ENCODE results near the gene CNTNAP5. TPM values are rescaled to one million over a fixed set of nuclear protein-coding genes. Genes with fewer than 3 reads are reported as not detected.
A peak's percentile ranks its signal among the peaks of the same experiment; 100 is the strongest.

CNTNAP5 gene
- total and polyA plus RNA-seq, 2 donors from 2014 or later = 0.50 TPM; not detected in 1

DNA sequence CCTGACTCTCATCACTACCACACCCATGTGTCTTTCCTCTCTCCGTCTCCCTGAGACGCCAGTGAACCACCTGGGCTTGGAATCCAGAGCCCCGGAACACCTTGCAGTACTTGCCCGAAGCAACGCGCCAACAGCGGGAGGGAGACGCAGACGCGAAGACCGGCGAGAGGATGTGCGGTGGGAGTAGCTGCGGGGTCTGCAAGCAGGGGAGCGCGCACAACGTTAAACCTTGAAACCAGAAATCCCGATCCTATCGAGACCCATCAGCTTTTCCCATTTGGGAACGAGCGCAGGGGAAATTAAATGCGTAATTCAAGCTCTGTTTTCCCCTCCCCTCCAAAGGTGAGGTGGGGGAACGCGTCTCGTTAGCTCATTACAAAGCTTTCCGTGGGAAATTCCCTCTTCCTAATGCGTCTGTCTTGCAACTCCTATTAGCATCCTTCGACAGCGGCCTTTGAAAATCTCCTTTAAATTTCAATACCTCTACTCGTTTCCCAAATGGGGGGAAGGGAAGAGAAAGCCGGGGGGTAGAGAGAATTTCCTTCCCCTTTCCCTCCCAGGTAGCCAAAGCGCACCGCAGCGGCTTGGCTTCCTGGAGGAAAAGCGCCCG lies 421 bp upstream of the CNTNAP5 start:
- peak in 4 of 5 donors; percentile 5 to 63 (median 30) for DNase-seq
- no peaks in the 10 kb centered on the region for H3K4me1 ChIP-seq (ENCODE audit: control insufficient read depth in 2 of 3, insufficient read depth in 2 of 3, low read depth in 1 of 3, low read length in 3 of 3)
- intact Hi-C loops (cut with DNase I) = no loop called here
- no peak for FAIRE-seq
- H3K9ac ChIP-seq (ENCODE audit: low read length in 3 of 3) = no peak overlapping the region
- peaks cover 11% of the 10 kb centered on the region for H3K27me3 ChIP-seq (ENCODE audit: control insufficient read depth, insufficient read depth, low read length)
- H3K4me3 ChIP-seq (ENCODE audit: low read length in 3 of 3) = peak overlapping the region in 2 of 3 donors; percentile 18 to 32
- TF ChIP-seq, protein P1, sequence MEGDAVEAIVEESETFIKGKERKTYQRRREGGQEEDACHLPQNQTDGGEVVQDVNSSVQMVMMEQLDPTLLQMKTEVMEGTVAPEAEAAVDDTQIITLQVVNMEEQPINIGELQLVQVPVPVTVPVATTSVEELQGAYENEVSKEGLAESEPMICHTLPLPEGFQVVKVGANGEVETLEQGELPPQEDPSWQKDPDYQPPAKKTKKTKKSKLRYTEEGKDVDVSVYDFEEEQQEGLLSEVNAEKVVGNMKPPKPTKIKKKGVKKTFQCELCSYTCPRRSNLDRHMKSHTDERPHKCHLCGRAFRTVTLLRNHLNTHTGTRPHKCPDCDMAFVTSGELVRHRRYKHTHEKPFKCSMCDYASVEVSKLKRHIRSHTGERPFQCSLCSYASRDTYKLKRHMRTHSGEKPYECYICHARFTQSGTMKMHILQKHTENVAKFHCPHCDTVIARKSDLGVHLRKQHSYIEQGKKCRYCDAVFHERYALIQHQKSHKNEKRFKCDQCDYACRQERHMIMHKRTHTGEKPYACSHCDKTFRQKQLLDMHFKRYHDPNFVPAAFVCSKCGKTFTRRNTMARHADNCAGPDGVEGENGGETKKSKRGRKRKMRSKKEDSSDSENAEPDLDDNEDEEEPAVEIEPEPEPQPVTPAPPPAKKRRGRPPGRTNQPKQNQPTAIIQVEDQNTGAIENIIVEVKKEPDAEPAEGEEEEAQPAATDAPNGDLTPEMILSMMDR (IDR thresholded peaks at IDR 0.05; ENCODE audit: borderline replicate concordance, extremely low read depth, insufficient read depth) = no peak
- no peaks in the 10 kb centered on the region for H3K9me3 ChIP-seq (ENCODE audit: control insufficient read depth in 2 of 3, insufficient read depth in 1 of 3, low read length in 3 of 3)
- H3K27ac ChIP-seq (ENCODE audit: low read depth in 2 of 2, low read length in 2 of 2) = no peak overlapping the region
- H3K36me3 ChIP-seq (ENCODE audit: control insufficient read depth in 2 of 3, insufficient read depth in 3 of 3, low read length in 3 of 3) = no peaks in the 10 kb centered on the region

- Histone ChIP-seq H3K9me3 (ENCODE audit: control insufficient read depth in 2 of 3, insufficient read depth in 1 of 3, low read length in 3 of 3) (no peaks in the 10 kb centered on the region), H3K36me3 (ENCODE audit: control insufficient read depth in 2 of 3, insufficient read depth in 3 of 3, low read length in 3 of 3) (no peaks in the 10 kb centered on the region), H3K27me3 (ENCODE audit: control insufficient read depth, insufficient read depth, low read length) (peaks cover 11% of the 10 kb centered on the region), H3K9ac (ENCODE audit: low read length in 3 of 3) (no peak overlapping the region), H3K4me1 (ENCODE audit: control insufficient read depth in 2 of 3, insufficient read depth in 2 of 3, low read depth in 1 of 3, low read length in 3 of 3) (no peaks in the 10 kb centered on the region), H3K4me3 (ENCODE audit: low read length in 3 of 3) (no peak overlapping the region), H3K27ac (ENCODE audit: low read depth in 2 of 2, low read length in 2 of 2) (no peak overlapping the region)
- intact Hi-C loops (cut with DNase I) = no loop called here
- TF ChIP-seq, protein P1 (IDR thresholded peaks at IDR 0.05; ENCODE audit: borderline replicate concordance, extremely low read depth, insufficient read depth) = no peak
- DNase-seq = no peak
- FAIRE-seq = no peak
These were observed 876 bp downstream of the CNTNAP5 start for GRCh38 chr2:124025891-124026434.

- no peak overlapping the region for H3K4me3 ChIP-seq (ENCODE audit: low read length in 3 of 3)
- TF ChIP-seq, protein P1 (IDR thresholded peaks at IDR 0.05; ENCODE audit: borderline replicate concordance, extremely low read depth, insufficient read depth) = no peak
- no peak overlapping the region for H3K9ac ChIP-seq (ENCODE audit: low read length in 3 of 3)
- no peaks in the 10 kb centered on the region for H3K4me1 ChIP-seq (ENCODE audit: control insufficient read depth in 2 of 3, insufficient read depth in 2 of 3, low read depth in 1 of 3, low read length in 3 of 3)
- no peak for FAIRE-seq
- no peaks in the 10 kb centered on the region for H3K36me3 ChIP-seq (ENCODE audit: control insufficient read depth in 2 of 3, insufficient read depth in 3 of 3, low read length in 3 of 3)
- no peaks in the 10 kb centered on the region for H3K9me3 ChIP-seq (ENCODE audit: control insufficient read depth in 2 of 3, insufficient read depth in 1 of 3, low read length in 3 of 3)
- DNase-seq = no peak
- intact Hi-C loops (cut with DNase I) = no loop called here
- H3K27ac ChIP-seq (ENCODE audit: low read depth in 2 of 2, low read length in 2 of 2) = no peak overlapping the region
- H3K27me3 ChIP-seq (ENCODE audit: control insufficient read depth, insufficient read depth, low read length) = peaks cover 11% of the 10 kb centered on the region
These were observed 1.4 kb downstream of the CNTNAP5 start for GRCh38 chr2:124026503-124026902.
